HG02870 (cell line): ENCODE data around the gene NUDT16L1.
"Not testable (repeated sequence)": the region's sequence is repeated elsewhere in the genome, so short reads cannot be mapped to it uniquely, and the experiment has no call there.

ENCODE experiments used
- ATAC-seq: cut with Tn5 transposase; IDR thresholded peaks from one replicate; pipeline ENCODE4 v1.9.1; 2021; ENCODE audit warnings: mild to moderate bottlenecking, moderate library complexity; ENCODE audit not compliant: unreplicated experiment

Gene NUDT16L1

DNA sequence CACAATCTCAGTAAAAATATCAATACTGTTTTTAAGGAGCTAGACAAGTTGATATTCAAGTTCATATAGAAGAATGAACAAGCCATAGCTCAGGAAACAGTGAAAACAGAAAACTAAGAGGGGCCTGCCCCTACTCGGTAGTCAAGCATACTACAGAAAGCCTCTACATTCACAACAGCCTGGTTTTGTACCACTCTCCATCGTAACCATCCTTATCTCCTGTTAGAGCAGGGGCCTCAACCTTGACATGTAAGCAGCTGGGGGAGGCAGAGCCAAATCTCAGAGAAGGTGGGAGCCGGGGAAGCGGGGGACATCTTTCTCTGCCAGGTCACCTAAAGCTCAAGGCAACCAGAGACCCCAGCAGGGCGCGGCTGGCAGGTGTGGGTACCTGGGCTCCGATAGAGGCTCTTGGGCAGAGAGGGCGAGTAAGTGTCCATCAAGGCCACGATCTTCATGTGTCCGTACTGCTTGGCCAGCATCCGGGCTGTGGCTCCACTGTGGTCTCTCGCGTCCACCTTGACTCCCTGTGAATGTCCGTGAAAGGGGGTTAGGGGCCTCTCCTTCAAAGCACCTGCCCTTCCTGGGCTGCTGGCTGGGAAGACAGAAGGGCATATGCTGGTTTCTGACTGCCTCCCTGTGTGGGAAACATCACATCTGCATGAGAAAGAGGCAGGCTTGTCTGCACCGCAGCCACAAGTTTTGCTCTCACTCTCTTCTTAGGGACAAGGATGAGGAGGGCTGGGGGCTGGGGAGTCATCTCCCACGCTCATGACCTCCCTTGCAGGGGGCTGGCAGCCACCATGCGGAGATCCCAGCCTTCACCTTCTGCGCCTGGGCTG is 20.5 kb downstream of the NUDT16L1 start:
- ATAC-seq = no peak

GRCh38 chr16:4714996-4715395 is 21.6 kb downstream of the NUDT16L1 start:
- no peak for ATAC-seq

DNA sequence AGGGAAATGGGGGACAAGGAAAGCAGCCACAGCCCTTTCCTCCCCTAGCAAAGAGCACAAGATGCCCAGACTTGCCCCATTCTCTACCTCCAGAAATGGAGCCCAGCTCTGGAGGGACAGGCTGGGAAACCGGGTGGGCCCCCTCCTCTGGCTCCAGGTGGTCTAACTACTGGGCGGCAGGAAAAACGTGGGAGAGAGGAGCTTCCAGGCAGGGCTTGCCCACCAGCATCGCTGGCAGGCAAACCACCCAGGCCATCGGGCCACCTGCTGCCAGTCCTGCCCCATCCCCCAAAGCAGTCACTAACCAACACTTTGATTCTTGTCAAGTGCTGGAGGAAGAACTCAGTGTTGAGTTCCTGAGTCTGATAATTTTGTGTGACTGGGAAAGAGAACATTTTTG is 25.1 kb downstream of the NUDT16L1 start:
- ATAC-seq = no peak

- no peak for ATAC-seq
Observed at GRCh38 chr16:4723071-4723767, 29.9 kb downstream of the NUDT16L1 start.

DNA sequence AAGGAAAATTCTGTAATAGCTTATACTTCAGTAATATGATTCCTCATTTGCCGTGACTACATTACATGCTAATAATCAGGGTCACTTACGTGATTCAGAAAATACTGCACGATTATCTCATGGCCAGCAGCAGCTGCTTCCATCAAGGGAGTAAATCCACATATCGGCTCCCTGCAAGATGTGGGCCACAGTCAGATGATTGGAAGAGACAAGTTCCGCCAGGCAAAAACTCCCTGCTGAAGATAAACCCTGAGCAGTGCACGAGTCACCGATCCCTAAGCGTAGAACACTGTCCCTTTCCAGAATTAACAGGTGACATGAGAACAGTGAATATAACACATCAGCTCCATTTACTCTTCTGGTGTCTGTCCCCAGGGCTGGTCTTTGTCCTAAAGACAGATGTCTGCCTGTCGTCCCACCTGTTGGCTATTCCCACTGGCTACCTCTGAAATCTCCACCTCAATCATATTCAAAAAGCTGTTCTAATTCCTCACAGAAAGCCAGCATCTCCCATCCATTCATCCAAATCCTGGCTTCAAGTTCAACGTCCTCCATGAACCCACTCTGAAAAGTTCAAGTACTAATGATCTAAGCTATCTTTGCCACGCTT is 31.4 kb downstream of the NUDT16L1 start:
- ATAC-seq = no peak

DNA sequence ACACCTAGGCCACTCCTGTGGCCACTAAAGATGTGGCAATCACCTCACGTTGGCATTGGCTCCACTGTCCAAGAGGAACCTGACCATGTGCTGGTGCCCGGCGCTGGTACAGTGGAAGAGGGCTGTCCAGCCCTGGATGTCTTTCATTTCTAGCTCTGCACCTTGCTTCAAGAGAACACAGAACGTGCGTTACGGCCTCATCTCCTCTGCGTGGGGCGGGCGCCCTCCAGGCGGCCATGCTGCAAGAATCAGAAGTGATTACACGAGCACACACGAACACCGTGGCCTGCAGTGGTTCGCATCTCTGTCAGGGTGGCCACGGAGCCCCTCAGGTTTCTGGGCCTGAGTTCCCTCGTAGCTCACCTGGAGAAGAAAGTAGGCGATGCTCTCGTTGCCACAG is 33.3 kb downstream of the NUDT16L1 start:
- no peak for ATAC-seq

- no peak for ATAC-seq
Observed at GRCh38 chr16:4728676-4729075, 35.3 kb downstream of the NUDT16L1 start.

DNA sequence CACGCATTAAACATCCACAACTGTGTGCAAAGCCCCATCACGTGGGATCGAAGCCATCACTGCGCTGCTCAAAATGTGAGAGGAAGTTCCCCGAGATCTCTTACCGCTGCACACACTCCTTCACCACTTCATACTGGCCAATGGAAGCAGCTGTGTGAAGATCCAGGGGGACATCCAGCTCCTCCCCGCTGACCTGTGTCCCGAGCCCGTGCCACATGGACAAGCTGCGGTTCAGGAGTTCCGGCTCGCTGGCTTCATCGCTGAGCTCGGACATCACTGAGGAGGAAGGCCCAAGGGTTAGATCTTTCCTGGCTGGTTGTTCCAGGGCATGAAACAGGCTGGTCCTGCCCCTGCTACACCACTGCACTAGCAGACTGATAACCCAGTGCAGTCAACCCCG is 36.5 kb downstream of the NUDT16L1 start:
- no peak for ATAC-seq

DNA sequence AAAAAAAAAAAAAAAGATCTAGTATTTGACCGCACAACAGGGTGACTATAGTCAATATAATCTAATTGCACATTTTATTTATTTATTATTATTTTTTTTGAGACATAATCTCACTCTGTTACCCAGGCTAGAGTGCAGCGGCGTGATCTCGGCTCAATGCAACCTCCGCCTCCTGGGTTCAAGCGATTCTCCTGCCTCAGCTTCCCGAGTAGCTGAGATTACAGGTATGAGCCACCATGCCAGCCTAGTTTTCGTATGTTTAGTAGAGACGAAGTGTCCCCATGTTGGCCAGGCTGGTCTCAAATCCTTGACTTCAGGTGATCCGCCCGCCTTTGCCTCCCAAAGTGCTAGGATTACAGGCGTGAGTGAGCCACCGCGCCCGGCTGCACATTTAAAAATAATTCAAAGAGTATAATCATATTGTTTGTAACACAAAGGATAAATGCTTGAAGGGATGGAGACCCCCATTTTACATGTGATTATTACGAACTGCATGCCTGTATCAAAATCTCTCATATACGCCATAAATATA is 39.9 kb downstream of the NUDT16L1 start:
- ATAC-seq = no peak

DNA sequence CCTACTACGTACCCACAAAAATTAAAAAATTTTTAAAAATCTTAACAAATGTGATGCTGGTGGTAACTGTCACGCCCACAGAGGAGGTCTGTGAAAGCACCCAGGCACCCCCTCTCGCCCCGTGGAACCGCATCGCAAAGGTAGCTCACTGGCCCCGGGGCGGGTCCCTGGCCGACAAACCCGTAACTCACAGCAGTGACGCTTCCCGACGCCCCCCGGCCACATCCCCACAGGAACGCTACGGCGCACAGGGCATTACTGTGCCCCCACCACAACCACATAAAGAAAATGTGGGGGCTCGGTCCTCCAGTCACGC is 40.3 kb downstream of the NUDT16L1 start:
- ATAC-seq = peak; percentile 10

- ATAC-seq = peak; percentile 73
Observed at GRCh38 chr16:4734063-4734729, 40.8 kb downstream of the NUDT16L1 start, which contains the start of the genes ANKS3 and DNAAF8. ANKS3 (minus strand) TSS chr16:4734271; CDS start chr16:4730149, 4,122 bp downstream. DNAAF8 (plus strand) TSS chr16:4734537; CDS start chr16:4736515, 1,978 bp downstream.

GRCh38 chr16:4734730-4735535 is 41.6 kb downstream of the NUDT16L1 start:
- ATAC-seq = peak; percentile 47

DNA sequence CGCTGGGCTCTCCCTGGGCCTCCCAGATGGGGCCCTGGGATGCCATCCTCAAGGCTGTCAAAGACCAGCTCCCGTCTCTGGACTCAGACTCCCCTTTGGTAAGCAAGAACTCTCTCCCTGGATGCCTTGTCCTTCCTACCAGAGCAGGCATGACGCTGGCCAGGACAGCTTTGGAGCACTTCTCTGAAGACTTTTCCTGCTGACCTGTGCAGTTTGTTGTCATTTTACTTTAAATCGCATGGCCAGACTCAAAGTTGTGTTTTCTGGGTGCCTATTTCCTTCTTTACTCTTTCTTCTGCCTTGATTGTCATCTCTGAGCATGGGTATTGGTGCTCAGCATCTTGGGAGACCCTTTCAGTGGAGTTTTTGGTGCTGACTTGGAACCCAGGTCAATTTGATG is 43.2 kb downstream of the NUDT16L1 start:
- no peak for ATAC-seq

- no peak for ATAC-seq
Observed at GRCh38 chr16:4737545-4737944, 44.2 kb downstream of the NUDT16L1 start.

DNA sequence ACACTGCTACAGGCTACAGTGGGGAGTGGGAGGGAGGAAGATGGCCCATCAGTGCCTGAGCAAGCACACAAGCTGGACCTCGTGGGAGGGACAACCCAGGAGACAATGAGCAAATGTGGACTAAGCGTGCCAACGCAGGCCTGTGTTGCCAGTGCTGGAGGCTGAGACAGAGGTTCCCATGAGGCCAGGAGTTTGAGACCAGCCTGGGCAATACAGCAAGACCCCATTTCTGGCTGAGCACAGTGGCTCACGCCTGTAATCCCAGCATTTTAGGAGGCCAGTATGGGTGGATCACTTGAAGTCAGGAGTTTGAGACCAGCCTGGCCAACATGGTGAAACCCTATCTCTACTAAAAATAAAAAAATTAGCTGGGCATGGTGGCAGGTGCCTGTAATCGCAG is 45.0 kb downstream of the NUDT16L1 start:
- not testable (repeated sequence) for ATAC-seq

GRCh38 chr16:4743226-4743878 is 50.0 kb downstream of the NUDT16L1 start:
- ATAC-seq = no peak

- no peak for ATAC-seq
Observed at GRCh38 chr16:4744555-4745273, 51.4 kb downstream of the NUDT16L1 start.

DNA sequence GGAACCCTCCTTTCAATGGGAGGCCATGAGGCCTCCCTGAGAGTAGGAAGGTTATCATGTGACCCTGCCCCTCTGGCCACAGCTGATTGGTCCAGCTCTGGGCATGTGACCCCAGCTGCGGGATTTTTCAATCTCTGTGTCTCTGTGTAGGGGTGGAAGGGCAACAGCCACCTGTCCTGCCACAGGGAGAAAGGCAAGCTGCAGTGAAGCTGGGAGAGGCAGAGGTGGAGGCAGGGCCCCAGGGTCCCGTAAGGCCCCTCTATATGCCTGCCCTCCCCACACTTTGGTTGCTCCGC is 51.9 kb downstream of the NUDT16L1 start:
- ATAC-seq = no peak
